HepG2 (cell line): ENCODE measurements around the gene TSPAN31. TPM values are rescaled to one million over a fixed set of nuclear protein-coding genes. Genes with fewer than 3 reads are reported as not detected.

Experiments
- AKNA ChIP-seq: sonication (generic); formaldehyde crosslinking; IDR thresholded peaks from 2 replicates; pipeline ENCODE4 v1.4.0; 2020; ENCODE audit warnings: missing genetic modification reagents, borderline replicate concordance
- ATRX ChIP-seq: sonication (generic); formaldehyde crosslinking; IDR thresholded peaks from 2 replicates; pipeline ENCODE4 v1.4.0; 2020; ENCODE audit warnings: missing genetic modification reagents, borderline replicate concordance
- CCDC6 ChIP-seq: sonication (generic); formaldehyde crosslinking; IDR thresholded peaks from 2 replicates; pipeline ENCODE4 v1.8.1; 2022; ENCODE audit warnings: mild to moderate bottlenecking, missing genetic modification reagents, moderate library complexity
- ELF3 ChIP-seq: IDR thresholded peaks from 2 replicates; pipeline ENCODE4 v1.6.1; 2016; ENCODE audit warnings: missing genetic modification reagents, missing compliant biosample characterization
- HNF4A ChIP-seq: sonication (generic); formaldehyde crosslinking; IDR thresholded peaks from 2 replicates; pipeline ENCODE4 v1.4.0; 2020; ENCODE audit warnings: missing genetic modification reagents
- KDM3A ChIP-seq: IDR thresholded peaks from 2 replicates; pipeline ENCODE4 v1.6.1; 2018; ENCODE audit warnings: low read depth, missing compliant biosample characterization
- POGZ ChIP-seq: sonication (generic); formaldehyde crosslinking; IDR thresholded peaks from 2 replicates; pipeline ENCODE4 v1.4.0; 2020; ENCODE audit warnings: mild to moderate bottlenecking, missing genetic modification reagents
- RBM22 ChIP-seq: fragments of 200-400 bp; formaldehyde crosslinking; optimal IDR thresholded peaks from 2 replicates; pipeline ENCODE3; 2017; ENCODE audit warnings: mild to moderate bottlenecking, low read length, moderate library complexity
- SETDB1 ChIP-seq: sonication (generic); formaldehyde crosslinking; IDR thresholded peaks from 2 replicates; pipeline ENCODE4 v1.5.1; 2020; ENCODE audit warnings: missing genetic modification reagents, mild to moderate bottlenecking, borderline replicate concordance
- SRSF1 ChIP-seq: fragments of 200-400 bp; formaldehyde crosslinking; optimal IDR thresholded peaks from 2 replicates; pipeline ENCODE3; 2017; ENCODE audit warnings: mild to moderate bottlenecking, low read depth, low read length, moderate library complexity
- TEAD3 ChIP-seq: optimal IDR thresholded peaks from 2 replicates; pipeline ENCODE3; 2016; ENCODE audit warnings: borderline replicate concordance
- WIZ ChIP-seq: sonication (generic); formaldehyde crosslinking; IDR thresholded peaks from 2 replicates; pipeline ENCODE4 v1.5.1; 2020; ENCODE audit warnings: mild to moderate bottlenecking, missing genetic modification reagents
- ZFP41 ChIP-seq: sonication (generic); formaldehyde crosslinking; IDR thresholded peaks from 2 replicates; pipeline ENCODE4 v1.4.0; 2020; ENCODE audit warnings: mild to moderate bottlenecking, missing genetic modification reagents, borderline replicate concordance
- ZNF382 ChIP-seq: sonication (generic); formaldehyde crosslinking; IDR thresholded peaks from 2 replicates; pipeline ENCODE4 v1.5.0; 2020; ENCODE audit warnings: missing genetic modification reagents, mild to moderate bottlenecking, borderline replicate concordance
- ZNF501 ChIP-seq: sonication (generic); formaldehyde crosslinking; IDR thresholded peaks from 2 replicates; pipeline ENCODE4 v1.5.1; 2020; ENCODE audit warnings: mild to moderate bottlenecking, moderate library complexity, missing genetic modification reagents
- ZNF550 ChIP-seq: sonication (generic); formaldehyde crosslinking; IDR thresholded peaks from 2 replicates; pipeline ENCODE4 v1.4.0; 2020; ENCODE audit warnings: mild to moderate bottlenecking, missing genetic modification reagents, borderline replicate concordance
- ZNF879 ChIP-seq: sonication (generic); formaldehyde crosslinking; IDR thresholded peaks from 2 replicates; pipeline ENCODE4 v1.8.1; 2023; ENCODE audit warnings: missing genetic modification reagents
- polyA plus RNA-seq, 8 experiments: library from polyadenylated mRNA; depleted of rRNA in 3 of 8; stranded (reverse) in 7 of 8; unstranded in 1 of 8; fragments of >200 nt; fragmentation: Illumina TruSeq in 4 of 8; extraction: Trizol in 4 of 8; gene quantifications; 2 replicates each; pipeline versions ENCODE4 v1.2.1 to v1.2.3, GENCODE V29; 2011 to 2016; ENCODE audit warnings: low read depth in 4 of 8, missing spikeins in 1 of 8, mixed read lengths in 1 of 8; ENCODE audit not compliant: insufficient read depth in 1 of 8
- total RNA-seq, 5 experiments: library from RNA; depleted of rRNA; stranded (reverse); fragments of >200 nt; fragmentation: Illumina TruSeq; extraction: Trizol; gene quantifications; 2 replicates each; pipeline ENCODE4 v1.2.3, GENCODE V29; 2016; ENCODE audit warnings: low read depth in 1 of 5
- TF ChIP-seq, protein P1 (sequence below): sonication (generic); formaldehyde crosslinking; IDR thresholded peaks from 2 replicates; pipeline ENCODE4 v1.4.0; 2020; ENCODE audit warnings: missing genetic modification reagents
- TF ChIP-seq, protein P2 (sequence below): sonication (generic); formaldehyde crosslinking; IDR thresholded peaks from 2 replicates; pipeline ENCODE4 v1.8.0; 2022; ENCODE audit warnings: missing genetic modification reagents, low read depth, mild to moderate bottlenecking, borderline replicate concordance

TSPAN31 gene
- total and polyA plus RNA-seq, 2 of the 13 experiments (the other 11 are each of a cell fraction or from before 2014, with no cell fraction given) = 10.4 to 24.6 TPM

DNA sequence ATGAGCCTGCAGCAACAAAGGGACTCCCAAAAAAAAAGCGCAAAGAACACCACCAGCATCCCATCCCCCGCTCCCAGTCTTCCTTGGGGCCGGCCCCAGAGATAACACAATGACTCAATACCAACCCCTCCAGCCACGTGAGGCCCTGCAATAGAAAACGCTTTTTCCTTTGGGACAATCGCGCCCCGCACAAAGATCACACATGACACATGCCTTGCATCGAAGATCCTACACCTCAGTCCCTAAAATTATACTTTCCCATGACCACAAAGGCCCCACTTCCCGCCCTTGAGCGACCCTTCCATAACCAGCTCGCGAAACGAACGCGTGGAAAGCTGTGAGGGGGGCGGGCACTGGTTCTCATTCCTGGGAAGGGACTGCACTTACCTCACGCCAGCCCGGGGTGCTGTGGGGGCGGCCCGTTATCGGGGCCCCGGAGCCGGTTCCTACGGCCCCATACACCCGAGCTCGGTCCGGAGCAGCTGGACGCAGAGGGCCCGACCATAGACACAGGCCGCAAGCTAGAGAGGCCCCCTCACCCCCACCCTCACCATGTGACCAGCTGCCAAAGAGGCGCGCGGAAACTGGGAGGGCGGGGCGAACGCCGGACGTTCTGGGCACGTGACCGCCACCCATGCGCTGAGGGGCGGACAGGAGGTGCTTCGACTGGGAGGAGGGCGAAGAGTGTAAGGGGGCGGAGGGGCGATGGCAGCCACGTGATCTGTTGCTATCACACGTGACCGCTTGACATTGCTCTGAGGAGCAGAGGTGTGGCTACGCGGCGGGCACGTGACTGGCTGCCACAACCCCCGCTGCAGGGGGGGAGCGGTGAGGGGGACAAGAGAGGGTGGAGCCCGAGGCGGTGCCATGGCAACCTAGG lies 7.2 kb downstream of the TSPAN31 start, which contains the start of gene CDK4 (continued):
- TF ChIP-seq, protein P1, sequence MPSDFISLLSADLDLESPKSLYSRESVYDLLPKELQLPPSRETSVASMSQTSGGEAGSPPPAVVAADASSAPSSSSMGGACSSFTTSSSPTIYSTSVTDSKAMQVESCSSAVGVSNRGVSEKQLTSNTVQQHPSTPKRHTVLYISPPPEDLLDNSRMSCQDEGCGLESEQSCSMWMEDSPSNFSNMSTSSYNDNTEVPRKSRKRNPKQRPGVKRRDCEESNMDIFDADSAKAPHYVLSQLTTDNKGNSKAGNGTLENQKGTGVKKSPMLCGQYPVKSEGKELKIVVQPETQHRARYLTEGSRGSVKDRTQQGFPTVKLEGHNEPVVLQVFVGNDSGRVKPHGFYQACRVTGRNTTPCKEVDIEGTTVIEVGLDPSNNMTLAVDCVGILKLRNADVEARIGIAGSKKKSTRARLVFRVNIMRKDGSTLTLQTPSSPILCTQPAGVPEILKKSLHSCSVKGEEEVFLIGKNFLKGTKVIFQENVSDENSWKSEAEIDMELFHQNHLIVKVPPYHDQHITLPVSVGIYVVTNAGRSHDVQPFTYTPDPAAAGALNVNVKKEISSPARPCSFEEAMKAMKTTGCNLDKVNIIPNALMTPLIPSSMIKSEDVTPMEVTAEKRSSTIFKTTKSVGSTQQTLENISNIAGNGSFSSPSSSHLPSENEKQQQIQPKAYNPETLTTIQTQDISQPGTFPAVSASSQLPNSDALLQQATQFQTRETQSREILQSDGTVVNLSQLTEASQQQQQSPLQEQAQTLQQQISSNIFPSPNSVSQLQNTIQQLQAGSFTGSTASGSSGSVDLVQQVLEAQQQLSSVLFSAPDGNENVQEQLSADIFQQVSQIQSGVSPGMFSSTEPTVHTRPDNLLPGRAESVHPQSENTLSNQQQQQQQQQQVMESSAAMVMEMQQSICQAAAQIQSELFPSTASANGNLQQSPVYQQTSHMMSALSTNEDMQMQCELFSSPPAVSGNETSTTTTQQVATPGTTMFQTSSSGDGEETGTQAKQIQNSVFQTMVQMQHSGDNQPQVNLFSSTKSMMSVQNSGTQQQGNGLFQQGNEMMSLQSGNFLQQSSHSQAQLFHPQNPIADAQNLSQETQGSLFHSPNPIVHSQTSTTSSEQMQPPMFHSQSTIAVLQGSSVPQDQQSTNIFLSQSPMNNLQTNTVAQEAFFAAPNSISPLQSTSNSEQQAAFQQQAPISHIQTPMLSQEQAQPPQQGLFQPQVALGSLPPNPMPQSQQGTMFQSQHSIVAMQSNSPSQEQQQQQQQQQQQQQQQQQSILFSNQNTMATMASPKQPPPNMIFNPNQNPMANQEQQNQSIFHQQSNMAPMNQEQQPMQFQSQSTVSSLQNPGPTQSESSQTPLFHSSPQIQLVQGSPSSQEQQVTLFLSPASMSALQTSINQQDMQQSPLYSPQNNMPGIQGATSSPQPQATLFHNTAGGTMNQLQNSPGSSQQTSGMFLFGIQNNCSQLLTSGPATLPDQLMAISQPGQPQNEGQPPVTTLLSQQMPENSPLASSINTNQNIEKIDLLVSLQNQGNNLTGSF (CRISPR knock-in tag) = no peak
- TF ChIP-seq ELF3 (CRISPR knock-in tag) (peak; percentile 31; the same call in 1 of the 2 replicates), KDM3A (peak; percentile 93), ZNF550 (CRISPR knock-in tag) (no peak), POGZ (CRISPR knock-in tag) (peak; percentile 73; the same call in 1 of the 2 replicates), TEAD3 (CRISPR knock-in tag) (peak; percentile 84), RBM22 (peak; percentile 39), CCDC6 (peak; percentile 88; the same call in 1 of the 2 replicates), HNF4A (no peak), ZFP41 (CRISPR knock-in tag) (peak; percentile 88; the same call in 1 of the 2 replicates), SETDB1 (CRISPR knock-in tag) (no peak), ZNF501 (CRISPR knock-in tag) (peak; percentile 92), SRSF1 (peak; percentile 95), ZNF879 (0 out of 2 replicates have a peak, but pooled peaks have one; percentile 56), WIZ (0 out of 2 replicates have a peak, but pooled peaks have one; percentile 52), AKNA (CRISPR knock-in tag) (no peak; the same call in 1 of the 2 replicates), ZNF382 (CRISPR knock-in tag) (no peak), ATRX (no peak)
- TF ChIP-seq, protein P2, sequence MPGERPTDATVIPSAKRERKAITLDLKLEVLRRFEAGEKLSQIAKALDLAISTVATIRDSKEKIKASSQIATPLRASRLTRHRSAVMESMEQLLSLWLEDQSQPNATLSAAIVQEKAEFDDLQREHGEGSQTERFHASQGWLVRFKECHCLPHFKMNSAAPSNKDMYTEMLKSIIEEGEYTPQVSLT (CRISPR knock-in tag) = no peak
